ENCODE results near the gene NRTN. TPM values are rescaled to one million over a fixed set of nuclear protein-coding genes. Genes with fewer than 3 reads are reported as not detected.

NRTN gene
- total RNA-seq, 2 experiments from 2014 or later, result 0.49 to 3.2 TPM

GRCh38 chr19:5864013-5864720 is 59.3 kb downstream of the NRTN start:
- no peak for DNase-seq (ENCODE audit: low spot score)
- H3K36me3 ChIP-seq (ENCODE audit: insufficient read depth, low read length), result no peaks in the 10 kb centered on the region
- no peak overlapping the region for H3K27ac ChIP-seq (ENCODE audit: low read depth, low read length, poor library complexity, severe bottlenecking)
- H3K4me3 ChIP-seq (ENCODE audit: low read depth, low read length, poor library complexity, severe bottlenecking), result no peak overlapping the region
- H3K4me2 ChIP-seq (ENCODE audit: low read length), result no peak overlapping the region
- no peak overlapping the region for H2AFZ ChIP-seq (ENCODE audit: low read length)
- TF ChIP-seq CTCF (conservative IDR thresholded peaks at IDR 0.05; ENCODE audit: low read length) (no peak), EZH2phosphoT487 (IDR thresholded peaks at IDR 0.05; ENCODE audit: borderline replicate concordance, low read depth, low read length) (no peak)
- no TSS peak for BruUV-seq (replicated peaks)
- ChIA-PET CTCF (ENCODE audit: unreplicated experiment) (no interaction called here), POLR2A (no interaction called here)
- H3K4me1 ChIP-seq (ENCODE audit: insufficient read depth, low read length, poor library complexity, severe bottlenecking), result peaks cover 8% of the 10 kb centered on the region
- no peaks in the 10 kb centered on the region for H3K9me3 ChIP-seq (ENCODE audit: low read length)
- H3K79me2 ChIP-seq (ENCODE audit: insufficient read depth, low read depth, low read length), result no peaks in the 10 kb centered on the region
- intact Hi-C loops (cut with micrococcal nuclease; ENCODE audit: unreplicated experiment), result no loop called here
- H4K20me1 ChIP-seq (ENCODE audit: insufficient read depth, low read length), result no peaks in the 10 kb centered on the region
- no peaks in the 10 kb centered on the region for H3K9me2 ChIP-seq (ENCODE audit: insufficient read depth, low read length)

- intact Hi-C loops (cut with micrococcal nuclease; ENCODE audit: unreplicated experiment), result no loop called here
- Histone ChIP-seq H3K4me3 (ENCODE audit: low read depth, low read length, poor library complexity, severe bottlenecking) (no peak overlapping the region), H3K4me2 (ENCODE audit: low read length) (no peak overlapping the region), H3K79me2 (ENCODE audit: insufficient read depth, low read depth, low read length) (no peaks in the 10 kb centered on the region), H3K36me3 (ENCODE audit: insufficient read depth, low read length) (no peaks in the 10 kb centered on the region), H3K9me3 (ENCODE audit: low read length) (no peaks in the 10 kb centered on the region), H2AFZ (ENCODE audit: low read length) (no peak overlapping the region), H3K27ac (ENCODE audit: low read depth, low read length, poor library complexity, severe bottlenecking) (no peak overlapping the region), H3K4me1 (ENCODE audit: insufficient read depth, low read length, poor library complexity, severe bottlenecking) (peaks cover 8% of the 10 kb centered on the region), H4K20me1 (ENCODE audit: insufficient read depth, low read length) (no peaks in the 10 kb centered on the region), H3K9me2 (ENCODE audit: insufficient read depth, low read length) (no peaks in the 10 kb centered on the region)
- ChIA-PET CTCF (ENCODE audit: unreplicated experiment) (no interaction called here), POLR2A (no interaction called here)
- DNase-seq (ENCODE audit: low spot score), result no peak
- TF ChIP-seq CTCF (conservative IDR thresholded peaks at IDR 0.05; ENCODE audit: low read length) (no peak; the same call in 1 of the 2 replicates), EZH2phosphoT487 (IDR thresholded peaks at IDR 0.05; ENCODE audit: borderline replicate concordance, low read depth, low read length) (no peak)
- BruUV-seq (replicated peaks), result no TSS peak
Observed at GRCh38 chr19:5864725-5865486, 60.0 kb downstream of the NRTN start.

- BruUV-seq (replicated peaks), result no TSS peak
- POLR2A ChIA-PET, result no interaction called here
- DNase-seq (ENCODE audit: low spot score), result no peak
- H3K79me2 ChIP-seq (ENCODE audit: insufficient read depth, low read depth, low read length), result no peaks in the 10 kb centered on the region
- intact Hi-C loops (cut with micrococcal nuclease; ENCODE audit: unreplicated experiment), result no loop called here
- no peak overlapping the region for H3K4me3 ChIP-seq (ENCODE audit: low read depth, low read length, poor library complexity, severe bottlenecking)
- no peak overlapping the region for H3K4me2 ChIP-seq (ENCODE audit: low read length)
- no peaks in the 10 kb centered on the region for H3K36me3 ChIP-seq (ENCODE audit: insufficient read depth, low read length)
- CTCF ChIA-PET (ENCODE audit: unreplicated experiment), result no interaction called here
- H2AFZ ChIP-seq (ENCODE audit: low read length), result no peak overlapping the region
- TF ChIP-seq CTCF (conservative IDR thresholded peaks at IDR 0.05; ENCODE audit: low read length), result no peak
- no peak for TF ChIP-seq EZH2phosphoT487 (IDR thresholded peaks at IDR 0.05; ENCODE audit: borderline replicate concordance, low read depth, low read length)
- H3K9me2 ChIP-seq (ENCODE audit: insufficient read depth, low read length), result no peaks in the 10 kb centered on the region
- peaks cover 8% of the 10 kb centered on the region for H3K4me1 ChIP-seq (ENCODE audit: insufficient read depth, low read length, poor library complexity, severe bottlenecking)
- H4K20me1 ChIP-seq (ENCODE audit: insufficient read depth, low read length), result no peaks in the 10 kb centered on the region
- H3K27ac ChIP-seq (ENCODE audit: low read depth, low read length, poor library complexity, severe bottlenecking), result no peak overlapping the region
- no peaks in the 10 kb centered on the region for H3K9me3 ChIP-seq (ENCODE audit: low read length)
Observed at GRCh38 chr19:5865772-5866171, 60.9 kb downstream of the NRTN start.
